GM12874 (cell line): ENCODE data around the gene GALNT17.

Experiments used
- CTCF ChIP-seq: IDR thresholded peaks from 2 replicates; pipeline ENCODE4 v1.5.1; 2011; ENCODE audit warnings: low read depth, mild to moderate bottlenecking, control low read depth, low read length, moderate library complexity; ENCODE audit not compliant: insufficient read depth

Gene GALNT17

GRCh38 chr7:71377469-71377868, 245.5 kb downstream of the GALNT17 start:
- TF ChIP-seq CTCF, result no peak

GRCh38 chr7:71384094-71384493, 252.2 kb downstream of the GALNT17 start:
- TF ChIP-seq CTCF, result no peak

GRCh38 chr7:71385330-71385729, 253.4 kb downstream of the GALNT17 start:
- no peak for TF ChIP-seq CTCF

GRCh38 chr7:71386152-71386785, 254.3 kb downstream of the GALNT17 start:
- no peak for TF ChIP-seq CTCF

- TF ChIP-seq CTCF, result no peak
Observed at GRCh38 chr7:71388181-71388580, 256.2 kb downstream of the GALNT17 start.

GRCh38 chr7:71389976-71390375, 258.0 kb downstream of the GALNT17 start:
- TF ChIP-seq CTCF, result no peak

GRCh38 chr7:71393661-71394060, 261.7 kb downstream of the GALNT17 start:
- TF ChIP-seq CTCF, result no peak
